ENCODE measurements around the gene ABLIM2. TPM values are rescaled to one million over a fixed set of nuclear protein-coding genes. Genes with fewer than 3 reads are reported as not detected.
A peak's percentile ranks its signal among the peaks of the same experiment; 100 is the strongest.

Gene ABLIM2
- total RNA-seq, 4 donors from 2014 or later, result 177 to 281 (median 244) TPM

- DNase-seq (no peak), ATAC-seq (no peak)
- no peak overlapping the region for H3K4me3 ChIP-seq
- in situ Hi-C loops (cut with MboI; ENCODE audit: low sequenced_read_pairs in 4 of 4), result no loop called here
- peaks cover 0 to 42% of the 10 kb centered on the region in 2 donors for H3K36me3 ChIP-seq
- no peak overlapping the region for H3K27ac ChIP-seq
- no peaks in the 10 kb centered on the region for H3K9me3 ChIP-seq
- peaks cover 0 to 25% of the 10 kb centered on the region in 2 donors for H3K4me1 ChIP-seq
- TF ChIP-seq POLR2A (IDR thresholded peaks at IDR 0.05), result no peak
- no peak for TF ChIP-seq CTCF (IDR thresholded peaks at IDR 0.05 in 4 of 5, conservative IDR thresholded peaks at IDR 0.05 in 1 of 5)
- intact Hi-C loops (cut with DNase I; ENCODE audit: low total_unique reads), result no loop called here
- H3K27me3 ChIP-seq, result no peaks in the 10 kb centered on the region
Measured at GRCh38 chr4:7967063-7967440, 191.6 kb downstream of the ABLIM2 start.

- ATAC-seq (no peak), DNase-seq (no peak)
- TF ChIP-seq CTCF (IDR thresholded peaks at IDR 0.05 in 4 of 5, conservative IDR thresholded peaks at IDR 0.05 in 1 of 5) (no peak), POLR2A (IDR thresholded peaks at IDR 0.05) (no peak)
- no peak overlapping the region for H3K4me3 ChIP-seq
- no peaks in the 10 kb centered on the region for H3K27me3 ChIP-seq
- H3K9me3 ChIP-seq, result no peaks in the 10 kb centered on the region
- H3K36me3 ChIP-seq, result peaks cover 0 to 39% of the 10 kb centered on the region in 2 donors
- intact Hi-C loops (cut with DNase I; ENCODE audit: low total_unique reads) (no loop called here), in situ Hi-C loops (cut with MboI; ENCODE audit: low sequenced_read_pairs in 4 of 4) (no loop called here)
- H3K4me1 ChIP-seq, result peaks cover 0 to 25% of the 10 kb centered on the region in 2 donors
- H3K27ac ChIP-seq, result peak overlapping the region in 1 of 4 donors; percentile 51
Measured at GRCh38 chr4:7966281-7967062, 192.1 kb downstream of the ABLIM2 start.

GRCh38 chr4:7964890-7965662, 193.5 kb downstream of the ABLIM2 start:
- Histone ChIP-seq H3K27me3 (no peaks in the 10 kb centered on the region), H3K9me3 (no peaks in the 10 kb centered on the region), H3K27ac (peak overlapping the region; percentile 0 to 51 (median 42)), H3K36me3 (peaks cover 0 to 30% of the 10 kb centered on the region in 2 donors), H3K4me3 (no peak overlapping the region), H3K4me1 (peaks cover 0 to 23% of the 10 kb centered on the region in 2 donors)
- DNase-seq, result peak in 1 of 2 donors; percentile 65
- in situ Hi-C loops (cut with MboI; ENCODE audit: low sequenced_read_pairs in 4 of 4) (no loop called here), intact Hi-C loops (cut with DNase I; ENCODE audit: low total_unique reads) (no loop called here)
- peak in 1 of 2 donors; percentile 26 for ATAC-seq
- TF ChIP-seq POLR2A (IDR thresholded peaks at IDR 0.05), result no peak
- no peak for TF ChIP-seq CTCF (IDR thresholded peaks at IDR 0.05 in 4 of 5, conservative IDR thresholded peaks at IDR 0.05 in 1 of 5)

GRCh38 chr4:7964459-7964858, 194.2 kb downstream of the ABLIM2 start:
- intact Hi-C loops (cut with DNase I; ENCODE audit: low total_unique reads), result no loop called here
- DNase-seq, result no peak
- in situ Hi-C loops (cut with MboI; ENCODE audit: low sequenced_read_pairs in 4 of 4), result no loop called here
- ATAC-seq, result no peak
- H3K4me3 ChIP-seq, result no peak overlapping the region
- H3K27me3 ChIP-seq, result no peaks in the 10 kb centered on the region
- peaks cover 0 to 30% of the 10 kb centered on the region in 2 donors for H3K36me3 ChIP-seq
- H3K27ac ChIP-seq, result peak overlapping the region in 3 of 4 donors; percentile 38 to 51 (median 46)
- peaks cover 0 to 19% of the 10 kb centered on the region in 2 donors for H3K4me1 ChIP-seq
- TF ChIP-seq CTCF (IDR thresholded peaks at IDR 0.05 in 4 of 5, conservative IDR thresholded peaks at IDR 0.05 in 1 of 5) (no peak), POLR2A (IDR thresholded peaks at IDR 0.05) (no peak)
- H3K9me3 ChIP-seq, result no peaks in the 10 kb centered on the region

Measured in gastrocnemius medialis (tissue), 4 donors.